NCI-H226 (cell line): Measurements from ENCODE around the gene ATP5F1B.

Source experiments
- DNase-seq: peaks from one replicate; pipeline ENCODE4 v3.0.0-alpha.2; 2015

Gene ATP5F1B

GRCh38 chr12:56645201-56645716 is 525 bp downstream of the ATP5F1B start:
- DNase-seq = no peak

- DNase-seq = no peak
Observed at GRCh38 chr12:56644654-56645053, 1.1 kb downstream of the ATP5F1B start.

DNA sequence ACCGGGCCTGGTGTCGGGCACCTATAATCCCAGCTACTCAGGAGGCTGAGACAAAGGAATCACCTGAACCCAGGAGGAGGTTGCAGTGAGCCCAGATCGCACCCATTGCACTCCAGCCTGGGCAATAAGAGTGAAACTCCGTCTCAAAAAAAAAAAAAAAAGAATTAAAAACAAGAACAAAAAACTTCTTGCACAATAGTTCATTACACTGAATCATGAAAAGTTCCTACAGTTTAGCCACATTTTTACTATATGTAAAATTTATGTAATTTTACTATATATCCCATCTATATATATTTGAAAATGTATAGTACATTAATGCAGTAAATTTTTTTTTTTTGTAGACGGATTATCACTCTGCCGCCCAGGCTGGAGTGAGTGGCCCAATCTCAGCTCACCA is 4.6 kb downstream of the ATP5F1B start:
- DNase-seq = no peak

GRCh38 chr12:56637621-56638020 is 8.2 kb downstream of the ATP5F1B start:
- DNase-seq = no peak

GRCh38 chr12:56636675-56637540 is 8.9 kb downstream of the ATP5F1B start:
- peak; percentile 100 for DNase-seq

GRCh38 chr12:56635806-56636674 is 9.7 kb downstream of the ATP5F1B start:
- DNase-seq = peak; percentile 91

- DNase-seq = peak; percentile 98
Observed at GRCh38 chr12:56634837-56635791, 10.7 kb downstream of the ATP5F1B start.

DNA sequence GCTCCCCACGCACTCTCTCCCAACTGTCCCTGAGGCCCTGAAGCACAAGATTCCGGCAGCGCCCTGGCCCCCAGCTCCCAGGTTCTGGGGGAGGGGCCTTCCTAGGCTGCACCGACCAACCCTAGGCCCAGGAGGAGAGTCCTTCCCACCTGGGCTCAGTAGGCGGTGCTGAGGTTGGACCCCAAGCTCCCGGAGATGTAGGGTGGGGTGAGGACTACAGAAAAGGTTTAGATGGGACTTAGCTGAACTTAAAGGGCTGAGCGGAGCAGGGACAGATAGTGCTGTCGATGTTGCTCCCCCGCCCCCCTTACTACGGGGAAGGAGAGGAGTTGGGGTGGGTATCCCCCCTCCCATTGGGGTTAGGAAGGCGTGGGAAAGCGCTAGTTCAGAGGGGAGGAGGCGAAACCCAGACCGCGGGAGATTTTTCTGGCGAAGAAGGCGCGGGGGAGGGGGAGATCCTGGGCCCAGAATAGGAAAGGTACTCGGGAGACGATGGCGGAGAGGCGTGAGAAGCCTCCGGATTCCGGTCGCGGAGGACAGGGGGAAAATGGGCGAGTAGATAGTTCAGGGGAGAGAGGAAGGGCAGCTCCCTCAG is 11.4 kb downstream of the ATP5F1B start:
- DNase-seq = peak; percentile 78

GRCh38 chr12:56633468-56634241 is 12.1 kb downstream of the ATP5F1B start:
- no peak for DNase-seq

DNA sequence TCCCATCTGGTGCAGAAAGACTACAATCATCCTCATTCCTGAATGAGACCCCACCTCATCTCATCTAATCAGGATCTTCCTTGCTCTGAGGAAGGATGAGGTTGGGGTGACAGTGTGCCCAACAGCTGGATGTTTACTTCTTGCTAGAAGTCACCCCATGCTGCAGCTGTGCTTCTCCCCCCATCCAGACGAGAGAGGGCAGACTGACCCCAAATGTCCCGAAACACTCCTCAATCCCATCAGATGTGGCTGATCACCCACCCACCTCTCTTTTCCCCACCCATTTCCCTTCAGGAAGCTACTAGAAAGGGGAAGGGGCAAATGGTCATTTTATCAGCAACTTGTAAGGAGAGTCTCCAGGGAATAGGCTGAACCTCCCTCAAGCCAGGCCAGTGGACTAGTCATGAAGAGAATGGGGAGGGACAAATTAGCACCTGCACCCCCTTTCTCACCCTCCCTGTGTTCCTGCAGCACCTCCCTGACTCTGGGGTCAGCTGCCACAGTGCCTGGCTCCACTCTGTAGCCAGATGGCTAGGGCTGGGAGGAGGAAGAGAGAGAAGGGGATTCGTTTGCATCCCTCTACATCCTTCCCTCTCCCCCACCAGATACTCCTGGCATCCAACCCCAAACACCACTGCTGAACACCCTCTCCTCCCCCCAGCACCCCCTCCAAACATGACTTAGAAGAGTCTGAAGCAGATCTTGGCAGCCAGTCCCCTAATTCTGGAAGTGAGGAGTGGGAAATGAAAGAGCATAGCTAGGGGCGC is 12.9 kb downstream of the ATP5F1B start:
- no peak for DNase-seq

GRCh38 chr12:56631790-56632700 is 13.7 kb downstream of the ATP5F1B start:
- peak; percentile 60 for DNase-seq

DNA sequence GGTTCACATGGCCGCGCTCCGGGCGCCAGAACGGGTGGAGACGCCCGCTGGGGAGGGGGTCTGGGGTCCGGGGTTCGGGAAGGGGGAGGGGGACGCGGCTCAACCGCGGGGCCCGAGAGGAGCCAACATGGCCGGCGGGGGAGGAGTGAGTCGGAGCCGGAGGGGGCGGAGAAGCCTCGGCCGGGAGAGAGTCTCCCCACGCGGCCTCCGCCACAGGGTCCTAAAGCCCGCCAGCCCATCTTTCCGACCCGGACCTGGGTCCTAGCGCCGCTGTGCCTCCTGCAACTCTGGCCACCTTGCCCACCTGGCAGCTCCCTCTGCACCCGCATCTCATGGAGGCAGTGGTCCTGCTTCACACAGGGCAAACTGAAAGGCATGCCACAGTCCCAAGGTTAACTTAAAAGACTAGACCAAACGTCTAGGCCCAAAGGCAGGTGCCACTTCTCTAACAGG is 15.6 kb downstream of the ATP5F1B start, which contains the start of gene BAZ2A:
BAZ2A (minus strand) TSS at position 147 of the 453 bp plus-strand sequence. CDS start 12,796 bp downstream, outside the sequence.
- DNase-seq = peak; percentile 92

- peak; percentile 35 for DNase-seq
Observed at GRCh38 chr12:56629459-56630179, 16.2 kb downstream of the ATP5F1B start.

DNA sequence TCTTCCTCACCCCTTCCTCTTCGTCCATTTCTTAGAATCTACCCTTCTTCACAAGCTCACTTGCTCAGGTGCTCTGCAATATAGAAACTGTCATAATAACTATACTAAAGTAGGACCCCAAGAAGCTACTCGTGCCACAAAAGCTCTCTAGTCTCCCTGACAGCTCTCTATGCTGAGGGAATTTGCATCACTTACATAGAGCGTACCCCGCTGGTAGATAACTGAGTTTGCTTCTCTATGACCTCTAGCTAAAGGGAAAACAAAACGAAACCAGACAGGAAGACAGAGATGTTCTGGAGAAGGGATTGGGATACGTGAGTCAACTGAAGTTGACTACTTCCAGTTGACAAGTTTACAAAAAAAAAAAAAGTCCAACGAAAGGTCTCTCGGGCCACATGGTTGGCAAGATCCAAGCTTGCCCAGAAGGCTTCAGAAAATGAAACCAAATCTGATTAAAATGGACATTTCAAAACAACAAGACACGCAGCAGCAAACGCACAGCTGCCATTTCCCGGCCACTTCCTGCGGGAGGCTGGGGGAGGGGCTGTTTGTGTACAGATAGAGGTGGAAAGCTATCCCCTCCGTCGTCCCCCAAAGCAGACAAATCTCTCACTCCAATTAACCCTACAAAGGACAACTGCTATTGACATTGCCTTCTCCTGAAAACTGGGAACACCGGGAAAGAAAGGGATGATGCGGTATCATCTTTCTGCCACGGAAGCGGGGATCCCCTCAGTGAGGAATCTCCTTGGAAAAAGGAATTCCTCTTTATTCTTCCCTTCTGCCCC is 16.9 kb downstream of the ATP5F1B start:
- peak; percentile 49 for DNase-seq

- DNase-seq = no peak
Observed at GRCh38 chr12:56626701-56627100, 19.1 kb downstream of the ATP5F1B start.

GRCh38 chr12:56622535-56622934 is 23.2 kb downstream of the ATP5F1B start:
- DNase-seq = no peak

- DNase-seq = no peak
Observed at GRCh38 chr12:56616925-56617324, 28.9 kb downstream of the ATP5F1B start.
